Neutrophil (primary cell): Measurements from ENCODE around the gene DLG5.

ENCODE experiments used
- H3K27ac ChIP-seq: fragments of 200-600 bp; sonication (generic); 2 replicates; pipeline ENCODE4 v1.5.1; 2016; ENCODE audit warnings: mild to moderate bottlenecking, moderate library complexity
- H3K27me3 ChIP-seq: fragments of 200-600 bp; sonication (generic); 2 replicates; pipeline ENCODE4 v1.6.0; 2016; ENCODE audit warnings: mild to moderate bottlenecking
- H3K36me3 ChIP-seq: fragments of 200-600 bp; sonication (generic); 2 replicates; pipeline ENCODE4 v1.5.1; 2017
- H3K4me1 ChIP-seq, 2 experiments: fragments of 200-600 bp in 1 of 2; sonication (generic) in 1 of 2; 1 replicate in 1 of 2; 2 replicates in 1 of 2; pipeline versions ENCODE4 v1.5.1 to v1.6.1; 2013 to 2016; ENCODE audit warnings: low read depth in 1 of 2, low read length in 1 of 2, mild to moderate bottlenecking in 1 of 2, moderate library complexity in 1 of 2; ENCODE audit not compliant: control insufficient read depth in 1 of 2, insufficient read depth in 1 of 2
- H3K4me3 ChIP-seq, 2 experiments: fragments of 200-600 bp in 1 of 2; sonication (generic) in 1 of 2; 1 replicate in 1 of 2; 2 replicates in 1 of 2; pipeline ENCODE4 v1.5.1; 2013 to 2016; ENCODE audit warnings: low read depth in 1 of 2, low read length in 1 of 2, mild to moderate bottlenecking in 1 of 2, moderate library complexity in 1 of 2
- H3K9me3 ChIP-seq: fragments of 200-600 bp; sonication (generic); 2 replicates; pipeline ENCODE4 v1.5.1; 2016
- CTCF ChIP-seq: fragments of 200-600 bp; sonication (generic); IDR thresholded peaks from 2 replicates; pipeline ENCODE4 v1.5.1; 2016; ENCODE audit warnings: antibody characterized with exemption

Gene DLG5

GRCh38 chr10:77872151-77872946, 54.2 kb downstream of the DLG5 start:
- Histone ChIP-seq H3K36me3 (no peaks in the 10 kb centered on the region), H3K4me1 (no peaks in the 10 kb centered on the region), H3K27ac (no peak overlapping the region), H3K27me3 (peaks cover 7% of the 10 kb centered on the region), H3K4me3 (no peak overlapping the region), H3K9me3 (no peaks in the 10 kb centered on the region)
- TF ChIP-seq CTCF: no peak

- Histone ChIP-seq H3K4me1 (no peaks in the 10 kb centered on the region), H3K27ac (no peak overlapping the region), H3K27me3 (no peaks in the 10 kb centered on the region), H3K4me3 (no peak overlapping the region), H3K36me3 (no peaks in the 10 kb centered on the region), H3K9me3 (no peaks in the 10 kb centered on the region)
- no peak for TF ChIP-seq CTCF
These were observed 56.7 kb downstream of the DLG5 start for GRCh38 chr10:77869626-77870420.

GRCh38 chr10:77868523-77868922, 58.0 kb downstream of the DLG5 start:
- no peak overlapping the region for H3K27ac ChIP-seq
- no peaks in the 10 kb centered on the region for H3K9me3 ChIP-seq
- H3K4me3 ChIP-seq: no peak overlapping the region
- no peaks in the 10 kb centered on the region for H3K36me3 ChIP-seq
- H3K4me1 ChIP-seq: no peaks in the 10 kb centered on the region
- no peaks in the 10 kb centered on the region for H3K27me3 ChIP-seq
- TF ChIP-seq CTCF: no peak

- H3K27ac ChIP-seq: no peak overlapping the region
- no peaks in the 10 kb centered on the region for H3K36me3 ChIP-seq
- H3K4me3 ChIP-seq: no peak overlapping the region
- H3K27me3 ChIP-seq: no peaks in the 10 kb centered on the region
- no peaks in the 10 kb centered on the region for H3K9me3 ChIP-seq
- H3K4me1 ChIP-seq: no peaks in the 10 kb centered on the region
- TF ChIP-seq CTCF: no peak
These were observed 59.3 kb downstream of the DLG5 start for GRCh38 chr10:77867124-77867719.

GRCh38 chr10:77866598-77866997, 60.0 kb downstream of the DLG5 start:
- Histone ChIP-seq H3K27me3 (no peaks in the 10 kb centered on the region), H3K4me3 (no peak overlapping the region), H3K4me1 (no peaks in the 10 kb centered on the region), H3K36me3 (no peaks in the 10 kb centered on the region), H3K27ac (no peak overlapping the region), H3K9me3 (no peaks in the 10 kb centered on the region)
- TF ChIP-seq CTCF: no peak
